ENCODE measurements around the gene KRTAP6-3. TPM values are rescaled to one million over a fixed set of nuclear protein-coding genes. Genes with fewer than 3 reads are reported as not detected.

KRTAP6-3 gene
- total and polyA plus RNA-seq, 2 of the 8 experiments (the other 6 are each of a cell fraction or from before 2014, with no cell fraction given): not detected

DNA sequence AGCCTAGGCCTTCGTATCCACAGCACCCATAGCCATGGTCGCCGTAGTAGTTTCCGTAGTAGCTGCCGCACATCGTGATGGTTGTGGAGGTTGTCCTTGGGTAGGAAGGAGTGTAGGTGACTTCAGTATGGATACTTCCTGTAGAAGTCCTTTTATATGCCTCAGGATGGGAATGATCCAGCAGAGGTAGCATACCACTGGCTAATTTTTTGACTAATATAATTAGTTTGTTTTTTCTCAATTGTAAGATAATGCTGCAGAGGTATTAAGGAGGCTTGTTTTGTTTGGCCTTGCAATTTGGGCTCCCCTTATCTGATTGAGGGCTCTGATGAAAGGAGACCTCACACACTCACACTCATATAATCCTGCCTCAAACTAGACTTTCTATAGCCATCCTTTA is 6.6 kb downstream of the KRTAP6-3 start, which contains the start of gene KRTAP6-2:
KRTAP6-2 (minus strand) TSS at position 101 of the 400 bp plus-strand sequence; CDS start at position 73, 28 bp downstream.
- Histone ChIP-seq H3K23me2 (ENCODE audit: low read depth, low read length) (no peaks in the 10 kb centered on the region), H3K27ac (ENCODE audit: low read depth, low read length) (no peak within 1 kb of the TSS), H3K18ac (ENCODE audit: extremely low read depth, low read length) (no peak within 1 kb of the TSS), H2AK5ac (ENCODE audit: low read depth, low read length) (no peak within 1 kb of the TSS), H3K9ac (replicated peaks in 1 of 4; ENCODE audit: extremely low read depth in 1 of 4, low read depth in 3 of 4, low read length in 3 of 4) (no peak within 1 kb of the TSS), H3K27me3 (replicated peaks in 1 of 4; ENCODE audit: control insufficient read depth in 3 of 4, extremely low read depth in 1 of 4, insufficient read depth in 3 of 4, low read length in 3 of 4) (no peaks in the 10 kb centered on the region), H3K23ac (ENCODE audit: insufficient read length) (no peak within 1 kb of the TSS), H4K8ac (ENCODE audit: extremely low read depth, insufficient read depth, low read length) (no peak within 1 kb of the TSS), H2AFZ (ENCODE audit: low read length) (no peak within 1 kb of the TSS), H2BK20ac (ENCODE audit: low read length) (no peak within 1 kb of the TSS), H4K5ac (ENCODE audit: insufficient read length, low read depth, low read length) (no peak within 1 kb of the TSS), H3K4me3 (ENCODE audit: extremely low read depth in 1 of 4, insufficient read depth in 2 of 4, low read depth in 3 of 4, low read length in 4 of 4) (no peak within 1 kb of the TSS), H3K4me1 (replicated peaks in 1 of 4; ENCODE audit: control insufficient read depth in 3 of 4, insufficient read depth in 4 of 4, low read length in 3 of 4) (no peaks in the 10 kb centered on the region), H2BK5ac (ENCODE audit: low read depth, low read length) (no peak within 1 kb of the TSS), H3K14ac (ENCODE audit: insufficient read length) (no peak within 1 kb of the TSS), H3K79me2 (ENCODE audit: control insufficient read depth in 1 of 2, insufficient read depth in 2 of 2, low read length in 2 of 2) (no peaks in the 10 kb centered on the region), H3K4me2 (ENCODE audit: insufficient read depth in 1 of 2, low read depth in 2 of 2, low read length in 2 of 2) (no peak within 1 kb of the TSS), H4K20me1 (replicated peaks in 1 of 2; ENCODE audit: control insufficient read depth in 1 of 2, insufficient read depth in 2 of 2, low read length in 2 of 2) (no peaks in the 10 kb centered on the region), H2BK15ac (ENCODE audit: low read length) (no peak within 1 kb of the TSS), H3K36me3 (ENCODE audit: control insufficient read depth in 2 of 4, insufficient read depth in 4 of 4, low read length in 3 of 4) (no peaks in the 10 kb centered on the region), H4K91ac (replicated peaks; ENCODE audit: insufficient read length, low read length) (no peak within 1 kb of the TSS), H3K56ac (replicated peaks; ENCODE audit: insufficient read length, low read depth, low read length) (no peak within 1 kb of the TSS), H3K9me3 (ENCODE audit: insufficient read depth in 2 of 2, low read depth in 1 of 2, low read length in 1 of 2) (no peaks in the 10 kb centered on the region), H2BK12ac (ENCODE audit: low read depth, low read length) (no peak within 1 kb of the TSS), H2BK120ac (replicated peaks; ENCODE audit: low read depth, low read length) (no peak within 1 kb of the TSS), H3K4ac (replicated peaks; ENCODE audit: insufficient read length, low read depth, low read length) (no peak within 1 kb of the TSS), H3K79me1 (ENCODE audit: low read depth, low read length) (no peaks in the 10 kb centered on the region)
- ChIA-PET CTCF (ENCODE audit: partially characterized antibody) (interaction anchor here (0.9 kb wide), 1 partner anchor 93 kb away, joined by 3 read pairs; no protein-coding TSS in a partner anchor), POLR2A (ENCODE audit: partially characterized antibody) (no interaction called here)
- 98% methylated on average over 6 of the region's 6 CpGs; no CpG with 5 or more reads in 1 of the 2 experiments for WGBS, 2 experiments (ENCODE audit: extremely low coverage in 1 of 2, insufficient coverage in 1 of 2, insufficient read length in 1 of 2, insufficient replicate concordance in 2 of 2, low coverage in 1 of 2, low lambda C conversion rate in 2 of 2, missing lambda C conversion rate in 1 of 2)
- no peak for DNase-seq (ENCODE audit: low read depth in 1 of 2, low spot score in 2 of 2)
- FAIRE-seq: no peak
- TF ChIP-seq KDM1A (IDR thresholded peaks at IDR 0.05; ENCODE audit: borderline replicate concordance, low read length) (no peak), HDAC2 (IDR thresholded peaks at IDR 0.05; ENCODE audit: borderline replicate concordance in 1 of 2, low read depth in 2 of 2, low read length in 2 of 2) (no peak)

All from H1 (cell line).